Esophagus squamous epithelium (tissue), 4 donors: ENCODE results near the gene PLXDC2.

Experiments used
- POLR2A ChIP-seq, 4 donors: fragments of 450-650 bp; IDR thresholded peaks; one replicate each; pipeline ENCODE4 v1.6.1; 2017; ENCODE audit warnings: antibody characterized with exemption in 4 of 4, mild to moderate bottlenecking in 4 of 4, moderate library complexity in 3 of 4
- TF ChIP-seq, protein P1 (sequence below), 6 experiments: fragments of 450-650 bp in 4 of 6; fragments of 200-600 bp in 2 of 6; sonication (generic) in 2 of 6; IDR thresholded peaks; one replicate each; pipeline ENCODE4 v1.5.1; 2016 to 2019; ENCODE audit warnings: antibody characterized with exemption in 6 of 6, mild to moderate bottlenecking in 4 of 6, moderate library complexity in 4 of 6

DNA sequence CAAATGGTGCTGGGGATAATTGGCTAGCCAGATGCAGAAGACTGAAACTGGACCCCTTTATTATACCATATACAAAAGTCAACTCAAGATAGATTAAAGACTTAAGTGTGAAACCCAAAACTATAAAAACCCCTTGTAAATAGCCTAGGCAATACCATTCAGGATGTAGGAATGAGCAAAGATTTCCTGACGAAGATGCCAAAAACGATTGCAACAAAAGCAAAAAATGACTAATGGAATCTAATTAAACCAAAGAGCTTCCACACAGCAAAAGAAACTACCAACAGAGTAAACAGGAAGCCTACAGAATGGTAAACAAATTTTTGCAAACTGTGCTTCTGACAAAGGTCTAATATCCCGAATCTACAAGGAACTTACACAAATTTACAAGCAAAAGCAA is 30.9 kb upstream of the PLXDC2 start:
- TF ChIP-seq, protein P1, sequence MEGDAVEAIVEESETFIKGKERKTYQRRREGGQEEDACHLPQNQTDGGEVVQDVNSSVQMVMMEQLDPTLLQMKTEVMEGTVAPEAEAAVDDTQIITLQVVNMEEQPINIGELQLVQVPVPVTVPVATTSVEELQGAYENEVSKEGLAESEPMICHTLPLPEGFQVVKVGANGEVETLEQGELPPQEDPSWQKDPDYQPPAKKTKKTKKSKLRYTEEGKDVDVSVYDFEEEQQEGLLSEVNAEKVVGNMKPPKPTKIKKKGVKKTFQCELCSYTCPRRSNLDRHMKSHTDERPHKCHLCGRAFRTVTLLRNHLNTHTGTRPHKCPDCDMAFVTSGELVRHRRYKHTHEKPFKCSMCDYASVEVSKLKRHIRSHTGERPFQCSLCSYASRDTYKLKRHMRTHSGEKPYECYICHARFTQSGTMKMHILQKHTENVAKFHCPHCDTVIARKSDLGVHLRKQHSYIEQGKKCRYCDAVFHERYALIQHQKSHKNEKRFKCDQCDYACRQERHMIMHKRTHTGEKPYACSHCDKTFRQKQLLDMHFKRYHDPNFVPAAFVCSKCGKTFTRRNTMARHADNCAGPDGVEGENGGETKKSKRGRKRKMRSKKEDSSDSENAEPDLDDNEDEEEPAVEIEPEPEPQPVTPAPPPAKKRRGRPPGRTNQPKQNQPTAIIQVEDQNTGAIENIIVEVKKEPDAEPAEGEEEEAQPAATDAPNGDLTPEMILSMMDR (IDR thresholded peaks at IDR 0.05) = no peak
- no peak for TF ChIP-seq POLR2A (IDR thresholded peaks at IDR 0.05)
